Anterior cingulate cortex (tissue), 58 donors: ENCODE results near the gene TLN1.

Experiments used
- DNase-seq, 58 donors: peaks; one replicate each; lab custom pipeline; 2025; lab: John Stamatoyannopoulos, UW

Gene TLN1

DNA sequence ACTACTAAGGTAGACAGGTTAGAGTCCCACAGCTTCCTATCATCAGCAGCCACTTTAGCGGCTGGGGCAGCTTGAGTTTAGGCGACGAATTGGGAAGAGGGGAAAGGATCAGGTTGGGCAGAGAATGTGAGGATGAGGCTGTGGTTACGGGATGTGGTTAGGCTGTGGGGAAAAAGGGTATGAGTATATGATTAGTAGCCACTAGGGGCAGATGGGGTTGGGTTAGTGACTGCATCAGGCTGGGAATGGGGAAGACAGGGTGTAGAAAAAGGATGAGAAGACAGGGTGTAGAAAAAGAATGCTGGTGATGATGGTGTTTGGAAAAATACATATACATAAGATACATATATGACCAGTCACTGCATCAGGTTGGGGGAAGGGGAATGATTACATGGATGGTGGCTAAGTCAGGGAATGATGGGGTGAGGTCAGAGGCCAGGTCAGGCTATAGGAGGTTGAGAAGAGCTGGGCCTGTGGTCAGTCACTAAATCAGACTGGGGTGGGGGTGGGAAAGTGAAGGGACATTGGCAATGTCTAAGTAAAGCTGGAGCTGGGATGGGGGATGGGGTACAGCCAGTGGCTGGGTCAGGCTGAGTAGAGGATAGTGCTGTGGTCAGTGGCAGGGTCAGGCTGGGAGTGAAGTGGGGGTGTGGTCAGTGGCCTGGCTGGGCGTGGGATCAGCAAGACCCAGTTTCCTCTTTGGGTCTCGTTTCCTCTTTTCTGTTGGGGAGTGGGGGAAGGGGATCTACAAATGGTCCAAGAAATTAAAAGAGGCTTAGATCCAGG, 2.1 kb downstream of the TLN1 start:
- DNase-seq = peak in 30 of 58 donors; percentile 3 to 60 (median 16)

DNA sequence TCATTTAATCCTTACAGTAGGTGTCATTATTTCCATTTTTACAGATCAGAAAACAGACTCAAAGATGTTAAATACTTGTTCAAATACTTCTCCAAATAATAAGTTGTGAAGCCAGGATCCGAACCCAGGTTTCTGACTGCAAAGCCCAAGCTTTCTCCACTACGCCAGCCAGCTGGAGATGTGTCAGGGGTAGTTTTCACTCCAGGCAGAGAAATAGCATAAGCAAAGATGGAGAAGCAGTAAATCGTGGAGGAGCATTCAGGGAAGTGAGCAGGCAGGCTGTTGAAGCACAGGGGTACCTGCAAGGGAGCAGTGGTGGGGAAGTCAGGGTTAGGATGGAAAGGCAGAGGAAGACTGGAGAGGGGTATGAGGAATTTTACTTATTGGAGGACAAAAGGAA, 2.9 kb downstream of the TLN1 start:
- DNase-seq = no peak

DNA sequence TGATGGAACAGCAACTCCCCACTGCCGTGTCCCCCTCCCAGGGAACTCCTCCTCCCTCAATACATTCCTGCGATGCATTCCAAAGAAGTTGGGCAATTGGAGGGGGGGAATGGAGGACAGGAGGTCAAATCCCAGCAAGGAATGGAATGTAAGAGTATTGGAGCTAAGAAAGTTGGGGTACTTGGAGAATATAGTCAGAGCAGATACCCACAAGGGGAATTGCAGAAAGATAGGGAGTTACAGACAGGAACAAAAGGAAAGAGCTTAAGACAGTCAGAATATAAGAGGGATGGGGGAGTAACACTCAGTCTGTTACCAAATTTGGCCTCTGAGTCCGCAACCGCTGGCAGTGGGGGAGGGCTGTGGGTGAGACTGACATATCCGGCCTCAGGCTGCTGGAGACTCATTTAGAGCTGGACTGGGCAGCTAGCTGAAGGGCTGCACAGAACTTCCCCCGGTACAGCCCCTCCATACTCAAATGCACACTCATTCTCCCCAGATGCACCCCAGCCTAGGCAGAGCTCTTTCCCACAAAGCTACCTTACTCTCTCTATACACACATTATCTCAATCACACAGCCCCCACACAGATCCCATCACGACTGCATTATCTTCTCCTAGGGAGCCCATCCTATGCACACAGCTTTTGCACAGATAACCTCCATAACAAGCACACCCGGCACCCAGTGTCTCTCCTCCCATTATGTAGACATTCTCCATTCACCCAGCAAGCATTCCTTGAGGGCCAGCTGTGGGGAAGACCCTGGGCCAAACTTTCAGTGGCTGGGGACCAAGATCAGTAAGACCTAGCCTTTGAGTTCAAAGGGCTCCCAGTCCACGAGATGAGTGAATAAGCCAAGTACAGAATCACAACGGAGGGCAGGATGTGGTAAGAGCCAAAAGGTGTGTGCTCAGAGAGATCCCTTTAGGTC, 3.7 kb downstream of the TLN1 start:
- peak in 28 of 58 donors; percentile 5 to 46 (median 18) for DNase-seq

DNA sequence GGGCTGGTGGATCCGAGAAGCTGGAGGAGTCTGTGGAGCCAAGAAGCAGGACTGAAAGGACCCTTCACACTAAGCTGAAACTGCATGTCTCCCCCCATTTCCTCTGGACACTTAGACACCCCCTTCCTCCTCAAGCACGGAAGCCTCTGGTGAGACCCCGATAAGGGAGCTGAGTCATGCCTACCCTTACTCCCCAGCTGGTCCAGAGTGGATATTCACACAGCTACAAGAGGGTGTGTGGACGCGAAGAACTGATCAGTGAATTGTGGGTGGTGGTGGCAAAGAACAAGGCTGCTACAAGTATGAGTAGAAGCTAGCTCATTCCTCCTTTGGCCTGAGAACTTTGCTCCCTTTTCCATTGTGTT, 4.3 kb downstream of the TLN1 start:
- DNase-seq = no peak

DNA sequence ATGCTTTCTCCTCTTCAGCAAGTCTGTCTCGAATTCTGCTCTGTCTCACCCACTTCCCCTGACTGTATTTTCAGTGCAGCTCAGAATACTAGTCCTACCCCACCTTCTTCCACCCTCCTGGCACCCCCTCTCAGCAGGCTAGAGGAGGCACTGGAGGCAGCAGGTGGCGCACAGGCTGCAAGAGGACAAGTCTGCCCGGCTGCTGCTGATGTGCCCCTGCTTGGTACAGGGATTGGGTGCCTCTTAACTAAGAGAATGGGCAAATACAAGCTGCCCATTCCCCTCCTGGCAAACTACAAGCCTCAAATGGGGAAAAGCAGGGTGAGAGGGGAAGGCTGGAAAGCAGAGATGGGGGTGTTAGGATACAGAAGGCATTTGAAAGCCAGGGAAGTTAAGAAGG, 5.1 kb downstream of the TLN1 start:
- peak in 28 of 58 donors; percentile 4 to 51 (median 24) for DNase-seq

DNA sequence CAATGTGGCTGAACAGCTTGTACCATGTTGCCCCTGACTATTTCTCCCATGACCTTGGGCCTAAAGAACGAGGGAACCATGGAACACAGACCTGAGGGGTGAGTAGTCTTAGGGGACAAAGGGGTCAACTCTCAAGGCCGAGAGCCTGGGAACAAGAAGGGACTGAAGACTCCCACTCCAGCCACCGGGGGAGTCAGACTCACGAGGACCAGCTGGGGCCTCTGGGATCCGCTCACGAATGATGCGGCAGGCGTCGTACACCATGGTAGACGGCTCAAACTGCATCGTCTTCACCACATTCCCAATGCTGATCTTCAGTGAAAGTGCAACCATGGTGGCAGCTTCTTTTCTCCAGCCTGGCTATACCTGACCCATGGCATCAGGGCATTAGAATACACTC, 6.6 kb downstream of the TLN1 start:
- no peak for DNase-seq

DNA sequence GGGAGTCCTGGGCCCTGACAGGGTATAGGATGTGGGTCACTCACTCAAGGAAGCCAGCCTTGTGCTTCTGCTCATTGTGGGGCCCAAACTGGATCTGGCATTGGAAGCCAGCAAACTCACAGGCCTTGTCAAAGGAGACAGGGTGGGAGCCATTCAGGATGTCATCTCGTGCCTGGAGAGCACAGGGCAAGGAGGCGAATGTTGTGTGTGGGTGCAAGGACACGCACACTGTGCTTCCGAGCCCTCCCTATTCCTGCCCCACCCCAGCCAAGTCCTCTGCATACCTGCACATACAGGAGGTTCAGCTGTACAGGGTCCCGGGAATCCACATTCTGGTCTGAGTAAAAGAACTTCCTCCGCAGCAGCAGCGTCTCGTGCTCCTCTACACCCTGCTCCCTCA, 8.1 kb downstream of the TLN1 start:
- no peak for DNase-seq

DNA sequence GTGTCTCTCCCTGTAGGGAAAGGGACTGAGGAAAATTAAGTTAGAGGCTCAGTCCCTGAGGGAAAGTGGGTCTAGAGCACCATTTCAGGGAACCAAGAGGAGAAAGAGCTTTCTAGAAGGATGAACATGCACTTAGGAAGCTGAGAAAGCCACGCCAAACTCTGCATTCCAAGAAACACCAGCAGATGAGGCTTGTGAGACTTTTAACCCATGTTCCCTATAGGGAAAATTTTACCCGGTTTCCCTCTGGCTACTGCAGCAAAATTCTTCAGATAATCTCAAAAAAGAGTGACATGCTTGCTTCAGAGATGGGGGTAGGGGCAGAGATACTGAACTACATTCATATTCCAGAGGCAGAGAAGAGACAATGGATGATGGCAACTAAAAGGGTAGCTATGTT, 8.6 kb downstream of the TLN1 start:
- no peak for DNase-seq

DNA sequence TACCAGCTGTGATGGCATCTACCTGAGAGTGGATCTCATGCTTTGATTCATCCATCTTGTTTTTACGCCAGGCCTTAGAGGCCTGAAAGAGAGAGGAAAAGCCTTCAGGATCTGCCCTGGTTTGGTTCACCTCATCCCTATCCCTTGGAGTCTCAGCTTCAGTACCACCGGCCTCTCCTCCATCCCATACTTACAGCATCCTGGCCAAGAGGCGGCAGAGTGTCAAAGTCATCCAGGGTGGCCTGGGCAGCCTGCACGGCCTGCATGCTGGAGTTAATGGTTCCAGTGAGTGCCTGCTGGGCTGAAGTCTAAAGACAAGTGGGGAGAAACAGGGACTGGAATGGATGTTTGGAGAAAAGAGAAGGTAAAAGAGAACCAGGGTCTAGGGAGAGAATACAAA, 12.4 kb downstream of the TLN1 start:
- DNase-seq = no peak

DNA sequence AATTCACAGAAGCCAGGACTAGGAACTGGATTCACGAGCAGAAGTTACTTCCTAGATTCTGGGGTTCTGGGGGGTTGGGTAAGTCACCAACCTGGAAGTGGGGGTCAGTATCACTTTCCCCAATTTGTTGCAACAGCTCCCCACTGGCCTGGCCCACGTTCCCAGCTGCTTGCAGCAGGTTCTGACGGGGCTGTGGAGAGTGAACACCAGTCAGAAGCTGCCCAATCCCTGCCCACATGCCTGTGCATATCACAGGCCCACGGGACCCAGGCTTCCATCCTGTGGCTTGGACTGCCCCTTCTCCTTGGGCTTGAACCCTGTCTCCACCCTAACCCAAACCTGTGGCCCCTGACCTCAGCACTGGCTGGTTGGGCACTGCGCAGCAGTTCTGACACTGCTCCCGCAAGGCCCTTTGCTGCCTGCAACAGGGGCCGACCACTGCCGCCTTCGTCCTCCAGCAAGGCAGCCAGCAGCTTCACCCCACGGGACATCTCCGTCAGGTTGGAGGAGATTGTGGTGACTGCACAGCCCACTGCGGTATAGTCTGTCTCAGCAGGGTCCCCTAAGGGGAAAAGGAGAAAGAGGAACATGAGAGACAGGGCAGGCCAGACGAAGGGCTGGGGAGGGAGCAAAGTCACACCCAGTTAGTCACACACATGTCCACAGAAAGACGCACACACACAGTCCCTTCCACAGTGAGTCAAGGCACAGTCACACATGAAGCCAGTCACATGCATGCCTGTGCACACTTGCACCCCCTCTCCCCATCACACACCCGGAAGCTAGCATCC, 13.1 kb downstream of the TLN1 start:
- DNase-seq = no peak

DNA sequence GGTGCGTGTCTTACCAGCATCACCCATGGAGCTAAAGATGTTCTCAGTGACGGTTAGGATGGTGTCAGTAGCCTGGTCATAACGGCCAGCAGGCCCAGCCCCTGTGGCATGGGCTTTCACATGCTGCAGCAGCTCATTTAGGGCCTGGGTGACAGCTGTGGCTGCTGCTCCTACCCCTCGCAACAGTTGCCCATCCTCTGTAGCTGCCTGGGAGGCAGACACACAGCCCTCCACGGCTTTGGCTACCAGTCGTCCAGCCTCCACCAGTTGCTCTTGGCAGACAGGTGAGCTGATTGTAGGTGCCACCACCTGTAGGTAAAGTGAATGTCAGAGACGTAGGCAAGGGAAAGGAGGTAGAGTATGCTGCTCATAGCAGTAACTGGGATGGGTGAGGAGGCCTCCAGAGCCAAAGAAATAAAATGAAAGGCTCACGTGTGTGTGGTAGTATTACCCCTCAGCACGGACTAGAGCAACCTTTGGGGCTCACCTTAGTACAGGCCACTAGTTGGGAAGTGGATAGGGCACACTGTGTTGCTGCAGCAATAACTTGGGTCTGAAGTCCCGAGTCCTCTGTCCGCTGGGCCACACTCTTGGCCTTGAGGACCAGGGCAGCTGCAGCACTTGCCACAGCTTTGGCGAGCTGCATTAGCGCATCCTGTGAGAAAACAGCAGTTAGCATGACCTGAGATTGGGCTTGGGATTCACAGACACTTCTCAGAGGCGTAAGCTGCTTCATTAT, 14.7 kb downstream of the TLN1 start:
- DNase-seq = no peak

DNA sequence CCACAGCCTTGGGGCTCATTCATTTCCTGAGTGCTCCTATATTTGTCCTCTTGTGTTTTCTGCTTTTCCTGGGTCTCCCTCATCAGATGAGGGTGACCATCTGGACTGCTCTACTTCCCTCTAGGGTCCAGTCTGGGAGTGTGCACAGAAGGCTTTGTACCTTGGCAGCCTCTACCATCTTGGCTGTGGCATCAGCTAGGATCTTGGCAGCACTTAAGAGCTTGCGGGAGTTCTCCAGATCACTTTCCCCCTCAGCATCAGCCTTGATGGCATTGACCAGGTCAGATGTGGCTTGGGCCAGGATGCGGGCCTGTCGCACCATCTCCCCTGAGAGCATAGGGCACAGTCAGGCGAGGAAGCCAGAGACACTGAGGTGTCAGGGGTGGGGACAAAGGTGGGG, 15.8 kb downstream of the TLN1 start:
- DNase-seq = peak in 5 of 58 donors; percentile 10 to 25 (median 17)

DNA sequence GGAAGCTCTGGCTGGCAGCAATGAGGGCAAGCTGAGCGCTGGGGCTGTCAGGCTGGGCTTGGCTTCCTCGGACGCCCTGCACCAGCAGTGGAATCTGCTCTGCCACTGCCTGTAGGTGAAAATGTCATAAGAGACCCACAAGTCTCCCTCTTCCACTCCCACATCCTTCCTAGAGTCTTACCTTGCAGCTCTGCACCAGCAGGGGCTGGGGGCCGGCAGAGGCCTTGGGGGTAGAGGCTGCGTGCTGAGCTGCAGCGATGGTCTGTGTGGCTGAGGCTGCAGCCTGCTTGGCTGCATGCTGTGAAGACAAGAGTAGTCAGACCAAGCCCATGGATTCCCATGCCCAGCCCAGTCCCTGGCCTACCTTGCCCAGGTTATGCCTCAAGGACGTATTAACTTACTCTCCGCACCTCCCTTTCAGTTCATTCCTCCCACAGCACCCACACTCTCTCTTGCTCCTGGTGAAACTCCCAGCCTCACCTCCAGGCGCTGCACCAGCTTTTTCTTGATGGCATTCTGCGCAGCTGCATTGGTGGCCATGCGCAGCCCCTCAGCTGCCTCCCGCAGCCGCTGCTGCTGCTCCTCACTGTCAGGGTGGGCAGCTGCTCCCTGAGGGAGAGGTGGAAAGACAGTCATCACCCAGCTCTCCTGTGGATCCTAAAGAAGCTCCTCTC, 17.3 kb downstream of the TLN1 start:
- no peak for DNase-seq

DNA sequence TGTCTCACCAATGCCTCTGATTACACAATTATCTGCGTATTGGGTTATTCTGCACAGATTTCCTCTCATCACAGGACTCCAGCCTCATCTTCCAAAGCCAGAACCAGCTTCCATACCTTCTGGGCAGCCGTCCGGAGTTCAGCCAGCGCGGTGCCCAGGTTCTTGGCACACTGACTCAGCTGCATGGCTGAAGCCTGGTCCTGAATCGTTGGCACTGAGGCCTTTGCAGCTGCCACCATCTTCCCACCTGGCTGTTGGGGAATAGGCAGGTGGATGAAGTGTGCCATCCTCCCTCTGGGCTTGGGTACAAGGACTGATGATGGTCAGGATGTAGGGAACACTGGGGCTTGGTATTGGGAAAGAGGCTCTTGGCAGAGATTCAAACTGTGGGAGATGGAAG, 17.9 kb downstream of the TLN1 start:
- DNase-seq = no peak

DNA sequence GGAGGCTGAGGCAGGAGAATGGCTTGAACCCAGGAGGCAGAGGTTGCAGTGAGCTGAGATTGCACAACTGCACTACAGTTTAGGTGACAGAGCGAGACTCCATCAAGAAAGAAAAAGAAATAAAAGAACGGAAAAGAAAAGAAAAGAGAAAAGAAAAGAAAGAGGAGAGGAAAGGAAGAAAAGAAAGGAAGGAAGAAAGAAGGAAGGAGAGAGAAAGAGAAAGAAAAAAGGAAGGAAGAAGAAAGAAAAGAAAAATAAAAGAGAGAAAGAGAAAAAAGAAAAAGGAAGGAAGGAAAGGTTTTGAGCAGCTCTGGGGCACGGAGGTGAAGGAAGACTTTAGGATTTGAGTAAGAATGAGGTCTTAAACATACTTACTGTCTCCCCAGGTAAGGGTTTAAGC, 18.4 kb downstream of the TLN1 start:
- no peak for DNase-seq

DNA sequence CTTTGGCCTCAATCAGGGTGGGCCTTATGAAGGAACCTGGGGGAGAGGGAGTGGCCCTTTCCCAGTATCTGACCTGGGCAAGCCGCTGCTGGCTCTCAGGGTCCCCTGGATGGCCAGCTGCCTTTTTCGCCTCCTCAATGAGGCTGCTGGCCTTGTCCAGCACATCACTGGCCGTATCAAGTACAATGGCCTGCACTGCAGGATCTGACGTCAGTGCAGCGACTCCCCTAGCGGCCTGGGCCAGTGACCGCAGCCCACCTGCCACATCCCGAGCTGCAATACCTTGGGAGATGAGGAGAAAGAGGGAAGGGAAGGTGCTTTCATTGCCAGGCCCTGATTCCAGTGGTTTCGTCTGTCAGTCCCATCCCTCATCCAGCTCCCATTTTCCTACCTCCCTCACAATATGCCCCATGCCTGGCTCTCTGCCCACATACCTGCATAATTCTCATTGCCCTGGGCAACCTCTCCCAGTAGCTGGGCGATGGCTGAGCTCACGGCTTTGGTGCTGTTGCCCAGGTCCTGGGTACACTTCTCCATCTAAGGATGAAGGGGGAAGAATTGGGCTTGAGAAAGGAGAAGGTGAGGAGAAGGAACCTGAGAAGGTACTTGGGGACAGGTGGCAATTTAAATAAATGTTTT, 19.1 kb downstream of the TLN1 start:
- DNase-seq = no peak

DNA sequence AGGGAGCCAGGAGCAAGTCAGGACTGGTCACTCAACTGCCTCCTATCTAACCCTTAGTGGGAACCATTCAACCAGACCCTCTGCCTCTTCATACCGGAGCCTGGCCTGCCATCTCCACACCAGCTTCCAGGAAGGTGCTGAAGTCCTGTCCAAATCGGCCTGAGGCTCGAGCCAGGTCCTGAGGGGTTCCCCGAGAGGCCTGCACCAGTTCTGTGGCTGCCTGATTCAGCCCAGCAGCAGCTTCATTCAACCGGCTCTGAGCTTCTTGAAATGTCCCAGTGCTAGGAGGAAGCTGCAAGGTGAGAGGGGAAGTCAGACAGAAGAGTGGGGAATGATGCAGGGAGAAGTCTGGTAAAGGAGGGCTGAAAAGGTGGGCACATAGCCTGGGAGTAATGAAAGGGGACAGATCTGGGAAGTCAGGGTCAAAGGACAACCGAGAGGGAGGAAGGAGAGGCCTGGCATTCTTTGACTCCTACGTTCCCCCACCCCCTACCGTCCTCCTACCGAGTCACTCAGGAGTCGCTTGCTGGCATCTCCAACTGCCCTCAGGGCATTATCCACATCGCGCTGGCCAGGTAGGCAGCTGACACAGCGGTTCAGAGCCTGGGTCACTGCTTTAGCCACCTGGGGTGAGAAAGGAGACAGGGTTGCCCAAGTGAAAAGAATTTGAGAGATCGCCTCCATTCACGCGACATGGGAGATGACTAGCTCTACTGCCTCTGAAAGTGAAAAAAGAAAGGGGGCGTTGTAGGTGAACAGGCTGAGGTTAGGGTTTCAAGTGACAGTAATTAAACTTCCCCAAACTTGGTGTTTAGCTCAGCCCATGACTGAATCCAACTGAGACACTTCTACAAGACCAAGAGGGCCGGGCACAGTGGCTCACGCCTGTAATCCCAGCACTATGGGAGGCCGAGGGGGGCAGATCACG, 20.2 kb downstream of the TLN1 start:
- DNase-seq = no peak
